Neutrophil (primary cell): ENCODE measurements around the gene ORM2.

Experiments
- H3K27ac ChIP-seq: fragments of 200-600 bp; sonication (generic); 2 replicates; pipeline ENCODE4 v1.5.1; 2016; ENCODE audit warnings: mild to moderate bottlenecking, moderate library complexity
- H3K27me3 ChIP-seq: fragments of 200-600 bp; sonication (generic); 2 replicates; pipeline ENCODE4 v1.6.0; 2016; ENCODE audit warnings: mild to moderate bottlenecking
- H3K36me3 ChIP-seq: fragments of 200-600 bp; sonication (generic); 2 replicates; pipeline ENCODE4 v1.5.1; 2017
- H3K4me1 ChIP-seq, 2 experiments: fragments of 200-600 bp in 1 of 2; sonication (generic) in 1 of 2; 1 replicate in 1 of 2; 2 replicates in 1 of 2; pipeline versions ENCODE4 v1.5.1 to v1.6.1; 2013 to 2016; ENCODE audit warnings: low read depth in 1 of 2, low read length in 1 of 2, mild to moderate bottlenecking in 1 of 2, moderate library complexity in 1 of 2; ENCODE audit not compliant: control insufficient read depth in 1 of 2, insufficient read depth in 1 of 2
- H3K4me3 ChIP-seq, 2 experiments: fragments of 200-600 bp in 1 of 2; sonication (generic) in 1 of 2; 1 replicate in 1 of 2; 2 replicates in 1 of 2; pipeline ENCODE4 v1.5.1; 2013 to 2016; ENCODE audit warnings: low read depth in 1 of 2, low read length in 1 of 2, mild to moderate bottlenecking in 1 of 2, moderate library complexity in 1 of 2
- H3K9me3 ChIP-seq: fragments of 200-600 bp; sonication (generic); 2 replicates; pipeline ENCODE4 v1.5.1; 2016
- TF ChIP-seq, protein P1 (sequence below): fragments of 200-600 bp; sonication (generic); IDR thresholded peaks from 2 replicates; pipeline ENCODE4 v1.5.1; 2016; ENCODE audit warnings: antibody characterized with exemption

ORM2 gene

DNA sequence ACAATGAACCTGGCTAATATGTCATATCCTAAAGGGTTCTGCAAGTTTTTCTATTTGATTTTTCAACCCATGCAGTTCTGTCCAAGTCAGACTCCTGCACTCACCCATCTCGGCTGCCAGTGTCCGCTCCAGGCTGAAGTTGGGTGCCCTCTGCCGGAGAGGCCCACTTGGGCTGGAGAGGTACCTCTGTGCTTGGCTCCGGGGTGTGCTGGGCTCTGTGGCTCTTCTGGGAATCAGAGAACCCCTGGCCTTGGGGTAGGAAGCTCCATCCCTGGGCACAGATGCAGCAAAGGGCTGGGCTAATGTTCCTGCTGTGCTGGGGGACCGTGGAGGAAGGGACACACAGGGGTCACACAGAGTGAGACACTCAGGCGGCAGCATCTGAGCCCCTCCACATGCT, 26.2 kb downstream of the ORM2 start:
- TF ChIP-seq, protein P1, sequence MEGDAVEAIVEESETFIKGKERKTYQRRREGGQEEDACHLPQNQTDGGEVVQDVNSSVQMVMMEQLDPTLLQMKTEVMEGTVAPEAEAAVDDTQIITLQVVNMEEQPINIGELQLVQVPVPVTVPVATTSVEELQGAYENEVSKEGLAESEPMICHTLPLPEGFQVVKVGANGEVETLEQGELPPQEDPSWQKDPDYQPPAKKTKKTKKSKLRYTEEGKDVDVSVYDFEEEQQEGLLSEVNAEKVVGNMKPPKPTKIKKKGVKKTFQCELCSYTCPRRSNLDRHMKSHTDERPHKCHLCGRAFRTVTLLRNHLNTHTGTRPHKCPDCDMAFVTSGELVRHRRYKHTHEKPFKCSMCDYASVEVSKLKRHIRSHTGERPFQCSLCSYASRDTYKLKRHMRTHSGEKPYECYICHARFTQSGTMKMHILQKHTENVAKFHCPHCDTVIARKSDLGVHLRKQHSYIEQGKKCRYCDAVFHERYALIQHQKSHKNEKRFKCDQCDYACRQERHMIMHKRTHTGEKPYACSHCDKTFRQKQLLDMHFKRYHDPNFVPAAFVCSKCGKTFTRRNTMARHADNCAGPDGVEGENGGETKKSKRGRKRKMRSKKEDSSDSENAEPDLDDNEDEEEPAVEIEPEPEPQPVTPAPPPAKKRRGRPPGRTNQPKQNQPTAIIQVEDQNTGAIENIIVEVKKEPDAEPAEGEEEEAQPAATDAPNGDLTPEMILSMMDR, result no peak
- Histone ChIP-seq H3K4me1 (no peaks in the 10 kb centered on the region), H3K4me3 (no peak overlapping the region), H3K36me3 (peaks cover 100% of the 10 kb centered on the region), H3K9me3 (peaks cover 13% of the 10 kb centered on the region), H3K27me3 (no peaks in the 10 kb centered on the region), H3K27ac (peak overlapping the region; percentile 54)

DNA sequence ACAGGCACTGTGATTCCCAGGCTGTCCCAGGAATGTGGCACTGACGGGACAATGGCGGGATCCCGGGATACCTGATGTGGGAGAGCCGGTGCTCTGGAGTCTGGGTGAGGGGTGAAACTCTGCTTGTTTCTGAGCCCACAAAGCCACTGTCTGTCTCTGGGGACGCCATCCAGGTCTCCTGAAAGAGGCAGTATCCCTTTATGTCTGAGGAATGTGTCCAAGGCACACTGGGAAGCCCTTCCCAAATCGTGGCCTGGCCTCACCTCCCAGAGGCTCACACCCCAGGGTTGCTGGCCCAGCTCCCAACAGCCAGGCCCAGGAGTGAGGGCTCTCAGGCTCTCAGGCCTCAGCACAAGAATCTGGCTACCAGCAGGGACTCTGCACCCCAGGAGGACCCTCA, 27.1 kb downstream of the ORM2 start:
- TF ChIP-seq, protein P1, result no peak
- Histone ChIP-seq H3K36me3 (peaks cover 100% of the 10 kb centered on the region), H3K4me3 (no peak overlapping the region), H3K27me3 (no peaks in the 10 kb centered on the region), H3K4me1 (no peaks in the 10 kb centered on the region), H3K27ac (peak overlapping the region; percentile 54), H3K9me3 (peaks cover 13% of the 10 kb centered on the region)

DNA sequence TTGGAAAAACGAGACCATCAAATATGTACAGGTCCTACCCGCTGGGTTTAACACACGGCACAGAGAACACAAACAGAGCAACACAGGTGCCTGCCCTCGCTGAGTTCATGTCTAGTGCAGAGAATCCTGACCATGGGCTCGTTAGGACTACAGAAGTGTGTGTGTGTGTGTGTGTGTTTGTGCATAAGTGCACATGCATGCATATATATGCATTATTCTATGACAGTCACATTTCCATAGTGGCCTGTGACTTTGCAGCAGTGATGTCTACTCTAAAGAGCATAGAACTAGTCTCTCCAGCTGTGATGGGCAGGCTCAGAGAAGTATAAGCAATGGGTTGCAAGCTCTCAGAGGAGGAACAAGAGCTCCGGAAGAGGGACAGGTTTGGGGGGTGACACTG, 27.7 kb downstream of the ORM2 start:
- TF ChIP-seq, protein P1, result no peak
- H3K27ac ChIP-seq, result peak overlapping the region; percentile 54

DNA sequence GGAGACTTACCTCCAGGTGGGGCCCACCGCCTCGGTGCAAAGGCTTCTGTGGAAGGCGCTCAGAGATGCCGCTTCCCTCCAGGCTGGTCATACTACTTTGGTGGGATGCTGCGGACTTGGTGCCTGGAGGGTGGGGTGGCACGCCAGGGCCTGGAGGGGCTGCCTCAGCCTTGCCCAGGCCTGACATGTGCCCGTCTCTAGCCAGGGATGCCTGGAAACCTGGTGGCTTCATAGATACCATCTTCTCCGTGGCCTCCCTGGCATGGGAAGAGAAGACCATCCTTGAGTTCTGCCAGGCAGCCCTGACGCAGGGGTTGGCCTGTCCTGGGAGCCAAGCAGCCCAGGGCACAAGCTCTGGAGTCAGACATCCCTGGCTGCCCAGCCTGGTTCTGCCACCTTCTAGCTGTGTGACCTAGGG, 28.3 kb downstream of the ORM2 start:
- no peak overlapping the region for H3K4me3 ChIP-seq
- H3K9me3 ChIP-seq, result peaks cover 13% of the 10 kb centered on the region
- peaks cover under 1% of the 10 kb centered on the region in 2 experiments for H3K4me1 ChIP-seq
- TF ChIP-seq, protein P1, result no peak
- H3K36me3 ChIP-seq, result peaks cover 100% of the 10 kb centered on the region
- no peaks in the 10 kb centered on the region for H3K27me3 ChIP-seq
- H3K27ac ChIP-seq, result peak overlapping the region; percentile 54

More for the DNA sequence above, 27.7 kb downstream of the ORM2 start:
- Histone ChIP-seq H3K9me3 (peaks cover 13% of the 10 kb centered on the region), H3K27me3 (no peaks in the 10 kb centered on the region), H3K4me1 (no peaks in the 10 kb centered on the region), H3K36me3 (peaks cover 100% of the 10 kb centered on the region), H3K4me3 (no peak overlapping the region)

DNA sequence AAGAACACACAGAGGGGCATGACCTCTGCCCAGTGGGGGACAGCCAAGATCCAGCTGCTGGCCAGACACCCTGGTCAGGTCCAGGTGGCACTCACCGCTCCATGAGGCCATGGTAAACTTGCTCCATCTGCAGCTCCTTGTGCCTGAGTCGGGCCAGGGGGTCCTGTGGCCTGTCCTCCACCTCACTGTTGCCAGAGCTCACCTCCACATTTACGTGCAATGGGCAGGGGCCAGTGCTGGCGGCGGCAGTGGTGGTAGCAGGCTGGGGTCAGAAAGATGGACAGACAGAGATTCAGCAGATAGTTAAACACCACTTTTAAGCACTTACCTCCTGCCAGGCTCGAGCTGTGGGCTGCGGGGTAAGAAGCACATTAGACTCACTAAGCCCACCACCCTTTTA, 30.1 kb downstream of the ORM2 start:
- Histone ChIP-seq H3K27me3 (no peaks in the 10 kb centered on the region), H3K36me3 (peaks cover 100% of the 10 kb centered on the region), H3K4me1 (peaks cover 20% of the 10 kb centered on the region in 2 experiments), H3K27ac (peak overlapping the region; percentile 98), H3K9me3 (peaks cover 13% of the 10 kb centered on the region), H3K4me3 (no peak overlapping the region)
- TF ChIP-seq, protein P1, result no peak

DNA sequence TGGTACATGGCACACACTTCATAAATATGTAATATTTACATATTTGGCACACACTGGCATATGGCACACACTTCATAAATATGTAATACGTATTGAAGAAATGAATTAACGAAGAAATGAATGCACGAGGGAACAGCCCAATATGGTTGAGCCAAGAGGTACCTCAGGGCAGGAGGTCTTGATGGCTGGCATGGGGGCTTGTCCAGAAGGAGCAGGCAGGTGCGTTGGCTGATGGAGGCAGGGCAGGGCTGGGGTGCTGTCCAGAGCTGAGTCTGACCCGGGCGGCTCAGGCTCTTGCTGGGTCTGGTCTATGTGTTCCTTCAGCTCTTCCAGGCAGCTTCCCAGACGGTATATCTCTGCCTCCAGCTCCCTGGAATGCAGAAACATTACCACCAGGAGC, 31.9 kb downstream of the ORM2 start:
- Histone ChIP-seq H3K27me3 (no peaks in the 10 kb centered on the region), H3K9me3 (peaks cover 7% of the 10 kb centered on the region), H3K36me3 (peaks cover 99% of the 10 kb centered on the region), H3K4me3 (no peak overlapping the region), H3K4me1 (peaks cover 37% of the 10 kb centered on the region in 2 experiments), H3K27ac (peak overlapping the region; percentile 98)
- TF ChIP-seq, protein P1, result no peak
